ENCODE data around the gene RELCH. TPM values are rescaled to one million over a fixed set of nuclear protein-coding genes. Genes with fewer than 3 reads are reported as not detected.

The RELCH gene
- total RNA-seq, 1 donor from 2014 or later = 21.5 TPM

DNA sequence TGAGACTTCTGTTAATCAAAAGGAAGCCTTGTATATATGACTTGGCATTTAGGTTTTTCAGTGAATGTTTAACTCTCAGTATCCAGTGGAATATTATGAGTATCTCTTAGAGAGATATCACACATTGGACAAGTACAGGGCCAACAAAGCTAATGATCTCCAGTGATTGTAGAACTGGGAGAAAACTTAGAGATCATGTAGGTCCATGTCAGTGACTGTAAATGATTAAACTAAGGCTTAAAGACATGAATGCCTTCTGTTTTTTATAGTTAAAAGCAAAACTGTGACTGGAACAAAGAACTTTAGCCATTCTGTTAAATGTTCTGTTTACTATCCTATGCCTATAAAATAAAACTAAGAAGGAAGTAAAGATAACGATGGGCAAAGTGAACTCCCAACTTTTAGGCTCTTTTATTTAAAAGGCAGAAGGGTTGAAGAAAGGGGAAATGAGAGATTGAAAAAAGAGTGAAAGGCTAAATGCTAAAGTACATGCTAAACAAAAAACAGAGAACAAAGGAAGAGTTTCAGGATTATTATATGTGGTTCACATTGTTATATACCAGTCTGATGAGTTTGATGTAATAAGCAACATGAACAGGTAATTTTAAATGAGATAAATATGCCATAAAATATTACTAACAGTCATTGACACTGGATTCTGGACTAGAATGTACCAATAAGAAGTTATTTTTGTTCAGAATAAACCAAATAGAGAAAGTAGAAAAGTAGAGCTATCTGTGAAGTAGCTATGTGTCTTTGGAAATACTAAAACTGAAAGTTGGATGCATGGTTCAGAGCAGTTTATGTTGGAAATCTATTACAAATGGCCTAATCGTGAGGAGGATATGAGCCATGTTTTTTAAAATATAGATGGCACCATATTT, 101.0 kb downstream of the RELCH start:
- H3K4me3 ChIP-seq (ENCODE audit: low read depth, low read length) = no peak overlapping the region
- peaks cover 1% of the 10 kb centered on the region for H3K36me3 ChIP-seq (ENCODE audit: control insufficient read depth, insufficient read depth, low read length)
- no peaks in the 10 kb centered on the region for H3K27me3 ChIP-seq (ENCODE audit: control insufficient read depth, insufficient read depth, low read length)
- DNase-seq (ENCODE audit: low read depth) = peak; percentile 9
- no peak for TF ChIP-seq CTCF (IDR thresholded peaks at IDR 0.05; ENCODE audit: insufficient read depth, low read length, poor library complexity, severe bottlenecking)

- Histone ChIP-seq H3K27me3 (ENCODE audit: control insufficient read depth, insufficient read depth, low read length) (no peaks in the 10 kb centered on the region), H3K36me3 (ENCODE audit: control insufficient read depth, insufficient read depth, low read length) (peaks cover 1% of the 10 kb centered on the region), H3K4me3 (ENCODE audit: low read depth, low read length) (no peak overlapping the region)
- no peak for DNase-seq (ENCODE audit: low read depth)
- no peak for TF ChIP-seq CTCF (IDR thresholded peaks at IDR 0.05; ENCODE audit: insufficient read depth, low read length, poor library complexity, severe bottlenecking)
These were observed 101.6 kb downstream of the RELCH start for GRCh38 chr18:62288665-62289008.

DNA sequence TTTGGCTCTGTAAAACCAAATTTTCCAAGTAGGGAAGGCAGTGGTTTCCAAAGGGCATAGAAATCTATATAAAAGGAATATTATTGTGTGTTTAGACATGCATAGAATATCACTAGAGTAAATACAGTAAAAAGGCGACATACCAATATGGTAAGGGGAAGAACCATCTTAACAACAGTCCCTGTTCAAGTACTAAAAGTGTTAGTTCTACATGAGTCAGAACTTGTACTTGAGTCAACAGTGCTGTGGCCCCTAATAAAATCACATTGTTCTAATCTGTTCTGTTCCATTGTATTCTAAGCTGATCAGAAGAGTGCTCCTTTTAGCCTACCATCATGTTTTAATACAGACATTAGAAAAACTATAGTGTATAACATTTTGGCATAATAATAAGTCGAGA, 102.0 kb downstream of the RELCH start:
- no peak for DNase-seq (ENCODE audit: low read depth)
- Histone ChIP-seq H3K4me3 (ENCODE audit: low read depth, low read length) (no peak overlapping the region), H3K36me3 (ENCODE audit: control insufficient read depth, insufficient read depth, low read length) (peaks cover 1% of the 10 kb centered on the region), H3K27me3 (ENCODE audit: control insufficient read depth, insufficient read depth, low read length) (no peaks in the 10 kb centered on the region)
- TF ChIP-seq CTCF (IDR thresholded peaks at IDR 0.05; ENCODE audit: insufficient read depth, low read length, poor library complexity, severe bottlenecking) = no peak

- Histone ChIP-seq H3K4me3 (ENCODE audit: low read depth, low read length) (no peak overlapping the region), H3K27me3 (ENCODE audit: control insufficient read depth, insufficient read depth, low read length) (no peaks in the 10 kb centered on the region), H3K36me3 (ENCODE audit: control insufficient read depth, insufficient read depth, low read length) (no peaks in the 10 kb centered on the region)
- TF ChIP-seq CTCF (IDR thresholded peaks at IDR 0.05; ENCODE audit: insufficient read depth, low read length, poor library complexity, severe bottlenecking) = no peak
- DNase-seq (ENCODE audit: low read depth) = no peak
These were observed 107.0 kb downstream of the RELCH start for GRCh38 chr18:62294073-62294472.

GRCh38 chr18:62300359-62300963, 113.4 kb downstream of the RELCH start:
- Histone ChIP-seq H3K4me3 (ENCODE audit: low read depth, low read length) (no peak overlapping the region), H3K27me3 (ENCODE audit: control insufficient read depth, insufficient read depth, low read length) (no peaks in the 10 kb centered on the region), H3K36me3 (ENCODE audit: control insufficient read depth, insufficient read depth, low read length) (no peaks in the 10 kb centered on the region)
- no peak for DNase-seq (ENCODE audit: low read depth)
- no peak for TF ChIP-seq CTCF (IDR thresholded peaks at IDR 0.05; ENCODE audit: insufficient read depth, low read length, poor library complexity, severe bottlenecking)
